Kidney capillary endothelial cell (primary cell): ENCODE data around the gene MAP3K14.
"Not testable (repeated sequence)": the region's sequence is repeated elsewhere in the genome, so short reads cannot be mapped to it uniquely, and the experiment has no call there.

ENCODE experiments used
- DNase-seq: peaks from one replicate; pipeline ENCODE4 v3.0.0-alpha.2; 2018; ENCODE audit warnings: low spot score

The MAP3K14 gene

GRCh38 chr17:45258981-45259380 lies 57.8 kb downstream of the MAP3K14 start:
- no peak for DNase-seq

GRCh38 chr17:45257115-45257514 lies 59.7 kb downstream of the MAP3K14 start:
- no peak for DNase-seq

- DNase-seq, result no peak
Measured at GRCh38 chr17:45256114-45256966, 60.5 kb downstream of the MAP3K14 start.

GRCh38 chr17:45255358-45255757 lies 61.5 kb downstream of the MAP3K14 start:
- DNase-seq, result no peak

GRCh38 chr17:45253879-45254278 lies 62.9 kb downstream of the MAP3K14 start:
- DNase-seq, result no peak

DNA sequence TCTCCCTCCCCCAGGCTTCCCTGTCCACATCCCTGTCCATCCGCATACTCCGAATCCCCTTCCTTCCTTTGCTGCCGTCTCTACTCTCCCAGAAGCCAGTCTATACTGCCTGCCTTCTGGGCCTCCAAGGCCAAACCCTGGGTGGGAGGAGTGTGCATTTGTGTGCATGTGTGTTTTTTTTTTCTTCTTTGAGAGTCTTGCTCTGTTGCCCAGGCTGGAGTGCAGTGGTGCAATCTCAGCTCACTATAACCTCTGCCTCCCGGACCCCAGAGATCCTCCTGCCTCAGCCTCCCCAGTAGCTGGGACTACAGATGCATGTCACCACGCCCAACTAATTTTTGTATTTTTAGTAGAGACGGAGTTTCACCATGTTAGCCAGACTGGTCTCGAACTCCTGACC lies 63.6 kb downstream of the MAP3K14 start:
- not testable (repeated sequence) for DNase-seq

DNA sequence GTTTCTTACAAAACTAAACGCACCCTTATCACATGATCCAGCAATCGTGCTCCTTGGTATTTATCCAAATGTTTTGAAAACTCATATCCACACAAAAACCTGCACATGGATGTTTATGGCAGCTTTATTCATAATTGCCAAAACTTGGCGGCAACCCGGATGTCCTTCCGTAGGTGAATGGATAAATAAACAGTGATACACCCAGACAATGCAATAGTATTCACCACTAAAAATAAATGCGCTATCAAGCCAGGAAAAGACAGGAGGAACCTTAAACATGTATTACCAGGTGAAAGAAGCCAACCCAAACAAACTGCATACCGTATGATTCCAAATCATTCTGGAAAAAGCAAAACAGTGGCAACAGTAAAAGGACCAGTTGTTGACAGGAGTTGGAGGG lies 64.9 kb downstream of the MAP3K14 start:
- DNase-seq, result no peak

DNA sequence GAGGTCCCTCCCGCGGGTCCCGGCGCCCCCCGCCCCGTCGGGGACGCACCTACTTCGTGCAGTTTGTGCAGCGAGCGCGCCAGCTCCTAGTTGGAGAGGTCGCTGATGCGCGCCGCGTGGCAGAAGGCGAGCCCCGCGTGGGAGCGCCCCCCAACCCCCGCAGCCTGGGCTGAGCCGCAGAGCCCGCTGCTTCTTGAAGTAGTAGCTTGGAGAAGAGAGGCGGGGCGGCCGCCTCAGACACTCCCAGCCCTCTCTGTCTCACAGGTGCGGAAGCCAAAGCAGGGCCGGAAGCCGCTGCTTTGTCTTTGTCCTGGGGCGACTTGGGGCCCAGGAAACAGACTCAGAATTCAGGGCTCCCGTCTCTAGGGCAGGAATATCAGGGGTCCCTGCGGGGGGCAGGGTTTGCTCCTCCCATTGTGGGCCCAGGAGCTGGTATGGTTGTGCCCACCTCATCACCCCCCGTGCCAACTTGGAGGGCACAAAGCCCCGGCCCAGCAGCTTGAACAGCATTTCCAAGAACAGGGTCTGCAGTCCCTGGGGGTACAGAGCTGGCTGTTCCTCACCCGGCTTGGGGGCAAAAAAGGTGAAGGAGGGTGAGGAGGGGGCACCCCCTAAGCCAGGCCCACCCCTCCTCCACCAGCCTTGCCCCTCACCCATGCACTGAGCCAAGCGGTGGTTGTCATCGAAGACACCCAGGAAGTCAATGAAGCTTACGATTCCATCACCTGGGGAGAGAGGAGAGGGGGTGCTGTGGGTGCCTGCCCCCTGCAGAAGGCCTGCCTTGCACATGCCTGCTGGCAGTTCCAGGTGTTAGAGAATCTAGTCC lies 68.5 kb downstream of the MAP3K14 start:
- no peak for DNase-seq

- peak; percentile 29 for DNase-seq
Measured at GRCh38 chr17:45247429-45248131, 69.2 kb downstream of the MAP3K14 start.

- no peak for DNase-seq
Measured at GRCh38 chr17:45246861-45247428, 69.9 kb downstream of the MAP3K14 start.

GRCh38 chr17:45246338-45246737 lies 70.5 kb downstream of the MAP3K14 start:
- no peak for DNase-seq

GRCh38 chr17:45244725-45245656 lies 71.8 kb downstream of the MAP3K14 start:
- no peak for DNase-seq

GRCh38 chr17:45243750-45244149 lies 73.1 kb downstream of the MAP3K14 start:
- no peak for DNase-seq

- no peak for DNase-seq
Measured at GRCh38 chr17:45242029-45242414, 74.8 kb downstream of the MAP3K14 start.

GRCh38 chr17:45241328-45242028 lies 75.3 kb downstream of the MAP3K14 start:
- DNase-seq, result no peak

GRCh38 chr17:45240905-45241327 lies 75.9 kb downstream of the MAP3K14 start:
- DNase-seq, result no peak

- DNase-seq, result no peak
Measured at GRCh38 chr17:45238155-45238774, 78.6 kb downstream of the MAP3K14 start.

- no peak for DNase-seq
Measured at GRCh38 chr17:45237686-45238085, 79.1 kb downstream of the MAP3K14 start.

GRCh38 chr17:45236282-45236606 lies 80.6 kb downstream of the MAP3K14 start:
- no peak for DNase-seq
